ENCODE results near the gene KCNN4. TPM values are rescaled to one million over a fixed set of nuclear protein-coding genes. Genes with fewer than 3 reads are reported as not detected.

Gene KCNN4
- total RNA-seq, 4 donors from 2014 or later: 0.74 to 19.1 (median 2.6) TPM

DNA sequence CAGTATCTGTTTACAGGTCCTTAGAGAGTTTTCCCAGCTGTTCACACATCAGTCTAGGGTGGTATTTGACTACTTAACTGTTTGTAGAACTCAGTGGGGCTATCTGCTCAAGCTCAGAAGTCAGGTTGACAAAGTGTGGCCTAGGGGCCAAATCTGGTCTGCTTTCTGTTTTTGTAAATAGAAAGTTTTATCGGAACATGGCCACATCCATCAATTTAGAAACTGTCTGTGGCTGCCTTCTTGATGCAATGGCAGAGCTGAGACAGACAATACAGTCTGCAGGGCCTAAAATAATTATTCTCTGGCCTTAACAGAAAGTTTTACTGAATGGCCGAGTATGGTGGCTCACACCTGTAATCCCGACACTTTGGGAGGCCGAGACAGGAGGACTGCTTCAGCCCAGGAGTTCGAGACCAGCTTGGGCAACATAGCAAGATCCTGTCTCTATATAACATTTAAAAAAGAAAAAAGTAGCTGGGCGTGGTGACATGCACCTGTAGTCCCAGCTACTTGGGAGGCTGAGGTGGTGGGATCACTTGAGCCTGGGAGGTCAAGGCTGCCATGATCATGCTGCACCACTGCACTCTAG lies 28.4 kb downstream of the KCNN4 start:
- ATAC-seq (ENCODE audit: low FRiP score): no peak

DNA sequence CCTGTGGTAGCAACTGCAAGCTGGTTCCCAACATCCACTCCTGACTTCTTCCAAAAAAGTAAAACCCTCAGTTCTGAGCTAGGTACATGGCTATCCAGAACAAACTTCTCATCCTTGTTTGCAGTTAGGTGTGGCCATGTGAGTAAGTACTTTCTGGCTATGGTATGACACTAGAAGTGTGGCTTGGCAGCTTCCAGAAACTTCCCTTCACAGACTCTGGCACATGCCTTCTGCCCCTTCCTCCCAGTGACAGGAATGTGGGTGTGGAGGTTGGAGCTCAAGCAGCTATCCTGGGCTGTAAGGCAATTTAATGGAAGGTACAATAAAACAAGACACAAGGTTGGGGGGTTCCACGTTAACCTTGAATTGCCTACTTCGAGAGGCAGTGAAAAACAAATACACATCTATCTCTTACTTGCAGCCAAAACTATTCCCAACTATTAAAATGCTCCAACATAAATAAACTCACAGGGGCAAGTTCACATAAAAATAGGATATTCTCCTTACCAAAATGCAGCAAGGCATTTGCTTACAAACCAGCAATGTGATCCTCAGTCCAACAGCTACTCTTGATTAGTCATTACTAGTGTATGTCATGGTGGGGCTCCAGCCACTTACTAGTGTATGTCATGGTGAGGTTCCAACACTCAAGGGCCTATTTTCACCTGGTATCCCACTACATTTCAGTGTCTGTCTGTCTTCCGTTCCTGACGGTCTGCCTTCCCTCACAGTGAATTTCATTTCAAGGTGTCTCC lies 29.1 kb downstream of the KCNN4 start:
- TF ChIP-seq, protein P1, sequence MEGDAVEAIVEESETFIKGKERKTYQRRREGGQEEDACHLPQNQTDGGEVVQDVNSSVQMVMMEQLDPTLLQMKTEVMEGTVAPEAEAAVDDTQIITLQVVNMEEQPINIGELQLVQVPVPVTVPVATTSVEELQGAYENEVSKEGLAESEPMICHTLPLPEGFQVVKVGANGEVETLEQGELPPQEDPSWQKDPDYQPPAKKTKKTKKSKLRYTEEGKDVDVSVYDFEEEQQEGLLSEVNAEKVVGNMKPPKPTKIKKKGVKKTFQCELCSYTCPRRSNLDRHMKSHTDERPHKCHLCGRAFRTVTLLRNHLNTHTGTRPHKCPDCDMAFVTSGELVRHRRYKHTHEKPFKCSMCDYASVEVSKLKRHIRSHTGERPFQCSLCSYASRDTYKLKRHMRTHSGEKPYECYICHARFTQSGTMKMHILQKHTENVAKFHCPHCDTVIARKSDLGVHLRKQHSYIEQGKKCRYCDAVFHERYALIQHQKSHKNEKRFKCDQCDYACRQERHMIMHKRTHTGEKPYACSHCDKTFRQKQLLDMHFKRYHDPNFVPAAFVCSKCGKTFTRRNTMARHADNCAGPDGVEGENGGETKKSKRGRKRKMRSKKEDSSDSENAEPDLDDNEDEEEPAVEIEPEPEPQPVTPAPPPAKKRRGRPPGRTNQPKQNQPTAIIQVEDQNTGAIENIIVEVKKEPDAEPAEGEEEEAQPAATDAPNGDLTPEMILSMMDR (IDR thresholded peaks at IDR 0.05): no peak
- ATAC-seq (ENCODE audit: low FRiP score) (no peak), DNase-seq (ENCODE audit: low spot score) (no peak)

More for the DNA sequence above, 28.4 kb downstream of the KCNN4 start:
- TF ChIP-seq, protein P1 (IDR thresholded peaks at IDR 0.05): no peak
- no peak for DNase-seq (ENCODE audit: low spot score)

DNA sequence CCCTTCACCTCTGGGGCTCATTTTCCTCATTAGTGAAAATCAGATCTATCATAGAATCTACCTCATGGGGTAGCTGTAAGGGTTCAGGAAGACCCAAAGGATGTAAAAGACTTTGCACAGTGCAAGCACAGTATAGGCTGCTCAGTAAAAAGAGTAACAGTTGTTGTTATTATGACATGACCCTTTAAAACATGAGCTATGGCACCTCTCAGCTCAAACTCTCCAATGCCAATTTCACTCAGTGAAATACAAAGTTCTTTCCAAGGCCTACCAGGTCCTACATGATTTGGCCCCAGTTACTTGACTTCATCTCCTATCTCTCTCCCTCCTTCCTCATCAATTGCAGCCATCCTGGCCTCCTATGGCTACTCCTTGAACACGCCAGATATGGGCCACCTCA lies 30.9 kb downstream of the KCNN4 start:
- no peak for DNase-seq (ENCODE audit: low spot score)
- TF ChIP-seq, protein P1 (IDR thresholded peaks at IDR 0.05): no peak
- no peak for ATAC-seq (ENCODE audit: low FRiP score)

DNA sequence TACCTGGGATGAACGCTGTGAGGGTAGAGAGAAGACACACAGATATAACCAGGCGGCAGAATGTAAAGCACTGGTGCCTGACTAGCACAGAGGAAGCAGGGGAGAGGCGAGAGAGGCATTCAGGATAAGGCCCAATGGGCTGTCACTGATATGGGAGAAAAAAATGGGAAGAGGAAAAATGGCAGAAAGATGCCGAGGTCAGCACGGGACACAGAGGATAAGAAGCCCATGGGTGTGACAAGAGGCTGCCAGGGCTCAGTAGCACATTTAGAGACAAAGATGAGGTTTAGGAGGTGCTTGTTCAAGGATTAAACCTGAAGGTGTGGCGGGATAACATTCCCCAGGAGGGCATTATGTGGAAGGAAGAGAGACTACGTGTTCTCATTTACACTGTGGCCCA lies 31.6 kb downstream of the KCNN4 start:
- TF ChIP-seq, protein P1 (IDR thresholded peaks at IDR 0.05): no peak
- DNase-seq (ENCODE audit: low spot score) (no peak), ATAC-seq (ENCODE audit: low FRiP score) (no peak)

DNA sequence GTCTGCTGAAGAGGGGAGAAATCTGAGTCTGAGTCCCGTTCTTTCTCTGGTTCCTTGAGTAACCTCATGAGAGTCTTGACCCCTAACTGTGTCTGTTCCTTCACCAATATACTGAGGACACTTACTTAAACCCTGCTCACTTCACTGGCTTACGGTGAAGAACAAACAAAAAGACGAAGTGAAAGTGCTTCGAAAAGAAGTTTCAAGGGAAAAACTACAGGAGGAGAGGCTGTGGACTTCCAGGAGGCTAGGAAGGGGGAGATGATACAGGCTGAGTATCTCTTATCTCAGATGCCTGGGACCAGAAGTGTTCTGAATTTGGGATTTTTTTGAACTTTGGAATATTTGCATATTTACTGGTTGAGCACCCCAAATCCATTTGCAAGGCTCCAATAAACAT lies 32.1 kb downstream of the KCNN4 start:
- no peak for ATAC-seq (ENCODE audit: low FRiP score)
- TF ChIP-seq, protein P1 (IDR thresholded peaks at IDR 0.05): no peak
- no peak for DNase-seq (ENCODE audit: low spot score)

DNA sequence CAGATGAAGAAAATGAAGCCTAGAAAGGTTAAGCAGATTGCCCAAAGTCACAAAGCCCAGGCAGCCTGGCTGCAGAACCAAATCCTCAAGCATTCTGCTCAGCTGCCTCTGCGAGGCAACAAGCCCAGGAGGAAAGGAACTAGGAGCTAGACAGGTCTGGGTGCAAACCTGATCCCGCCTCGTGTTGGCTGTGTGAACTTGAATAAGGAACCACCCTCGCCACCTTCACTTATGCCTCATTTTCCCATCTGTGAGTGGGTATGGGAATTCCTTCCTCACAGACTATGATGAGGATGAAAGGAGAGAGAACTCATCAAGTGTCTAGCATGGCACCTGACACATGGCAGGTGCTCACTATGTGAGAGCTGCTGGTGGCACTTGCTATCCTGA lies 32.6 kb downstream of the KCNN4 start:
- TF ChIP-seq, protein P1 (IDR thresholded peaks at IDR 0.05): no peak
- DNase-seq (ENCODE audit: low spot score) (no peak), ATAC-seq (ENCODE audit: low FRiP score) (no peak)
